Large intestine (tissue), 3 donors: ENCODE data around the gene SAE1. TPM values are rescaled to one million over a fixed set of nuclear protein-coding genes. Genes with fewer than 3 reads are reported as not detected.

Source experiments
- DNase-seq, 2 donors: peaks; one replicate each; pipeline versions ENCODE4 v3.0.0 to v3.0.0-alpha.2; 2013
- H3K27ac ChIP-seq: one replicate; pipeline ENCODE4 v1.5.1; 2013; ENCODE audit warnings: low read length
- H3K27me3 ChIP-seq: 2 replicates; pipeline ENCODE4 v1.6.1; 2013; ENCODE audit warnings: low read length; ENCODE audit not compliant: control insufficient read depth, insufficient read depth
- H3K36me3 ChIP-seq: 2 replicates; pipeline ENCODE4 v1.6.1; 2013; ENCODE audit warnings: low read length; ENCODE audit not compliant: control insufficient read depth, insufficient read depth
- H3K4me1 ChIP-seq: one replicate; pipeline ENCODE4 v1.6.1; 2013; ENCODE audit warnings: low read length; ENCODE audit not compliant: control insufficient read depth, insufficient read depth
- H3K4me3 ChIP-seq: one replicate; pipeline ENCODE4 v1.5.1; 2013; ENCODE audit warnings: low read length
- H3K9me3 ChIP-seq: one replicate; pipeline ENCODE4 v1.6.1; 2013; ENCODE audit warnings: mild to moderate bottlenecking, low read depth, low read length, moderate library complexity; ENCODE audit not compliant: control insufficient read depth
- WGBS: methylation state at CpG from one replicate; pipeline ENCODE4 v1.1.5; 2013; ENCODE audit warnings: low lambda C conversion rate; ENCODE audit not compliant: insufficient coverage; 5-methylcytosine and 5-hydroxymethylcytosine counted together
- polyA plus RNA-seq: library from polyadenylated mRNA; unstranded; fragments of 120-200 nt; gene quantifications from one replicate; pipeline ENCODE4 v1.2.1, GENCODE V29; 2013

Gene SAE1
- polyA plus RNA-seq, 1 donor = 61.0 TPM

DNA sequence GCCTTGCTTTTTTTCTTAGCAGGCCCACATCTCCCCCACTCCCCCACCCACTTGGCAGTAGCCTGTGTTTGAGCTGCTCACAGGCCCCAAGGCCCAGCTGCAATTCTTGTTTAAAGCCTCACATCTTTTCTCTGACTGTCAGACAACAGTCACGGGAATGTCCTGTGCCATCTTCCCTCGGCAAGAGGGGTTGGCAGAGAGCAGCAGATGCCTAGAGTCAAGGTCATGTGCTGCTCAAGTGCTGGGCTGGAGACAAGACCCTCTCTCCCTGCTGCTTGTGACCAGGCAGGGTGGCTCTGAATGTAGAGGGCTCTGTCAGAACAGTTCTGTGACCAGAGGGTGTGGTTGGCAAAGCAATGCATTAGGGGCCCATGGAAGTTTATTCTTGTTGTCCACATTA lies 53.0 kb downstream of the SAE1 start:
- H3K36me3 ChIP-seq = peaks cover 24% of the 10 kb centered on the region
- no peaks in the 10 kb centered on the region for H3K27me3 ChIP-seq
- DNase-seq = no peak
- H3K9me3 ChIP-seq = no peaks in the 10 kb centered on the region
- no CpG with 5 or more reads among the region's 2 CpGs for WGBS
- peaks cover 12% of the 10 kb centered on the region for H3K4me1 ChIP-seq
- H3K4me3 ChIP-seq = no peak overlapping the region
- no peak overlapping the region for H3K27ac ChIP-seq

DNA sequence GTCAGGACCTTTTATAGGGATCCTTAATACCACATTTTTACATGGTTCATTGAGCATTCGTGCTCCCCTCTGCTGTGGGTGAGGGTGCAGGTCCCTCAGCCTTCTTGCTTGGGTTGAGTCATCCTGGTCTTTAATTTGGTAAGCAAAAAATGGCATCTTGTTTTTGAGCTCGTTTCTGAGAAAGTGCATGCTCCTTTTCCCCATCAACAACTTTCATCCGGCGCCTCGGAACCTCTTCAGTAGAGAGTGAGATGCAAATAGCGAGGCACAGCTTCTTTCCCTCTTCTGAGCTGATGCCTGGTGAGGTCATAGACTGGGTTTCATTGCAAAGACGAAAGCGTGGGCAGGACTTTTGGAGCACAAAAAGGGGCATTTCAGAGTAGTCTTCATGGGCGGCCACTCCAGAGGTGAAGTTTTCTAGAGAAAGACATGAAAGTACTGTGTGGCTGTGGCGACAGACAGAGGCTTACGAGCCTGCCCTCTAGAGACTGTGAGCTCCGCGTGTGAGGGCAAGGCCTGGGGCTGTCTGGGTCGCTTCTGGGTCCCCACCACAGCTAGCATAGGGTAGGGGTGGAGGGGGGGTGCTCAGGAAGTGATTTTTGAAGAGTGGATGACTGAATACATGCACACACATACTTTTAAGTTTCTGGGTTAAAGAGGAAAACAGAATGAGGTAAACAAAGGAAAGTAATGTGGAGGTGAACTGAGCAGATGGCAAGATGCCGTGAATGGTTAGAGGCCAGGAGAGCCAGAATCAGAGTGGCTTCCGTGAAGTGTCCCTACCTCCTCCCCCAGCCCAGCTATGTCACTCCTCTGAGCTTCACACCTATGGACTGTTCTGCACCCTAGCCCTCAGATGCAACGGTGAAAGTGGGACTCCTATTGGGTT lies 56.1 kb downstream of the SAE1 start:
- Histone ChIP-seq H3K27me3 (no peaks in the 10 kb centered on the region), H3K27ac (no peak overlapping the region), H3K4me1 (peaks cover 32% of the 10 kb centered on the region), H3K9me3 (no peaks in the 10 kb centered on the region), H3K4me3 (no peak overlapping the region), H3K36me3 (peaks cover 18% of the 10 kb centered on the region)
- no peak for DNase-seq
- 88% methylated on average over 3 of the region's 17 CpGs for WGBS

GRCh38 chr19:47187335-47187655 lies 56.7 kb downstream of the SAE1 start:
- H3K4me1 ChIP-seq = peaks cover 32% of the 10 kb centered on the region
- no peaks in the 10 kb centered on the region for H3K9me3 ChIP-seq
- no peak overlapping the region for H3K27ac ChIP-seq
- no peak for DNase-seq
- H3K36me3 ChIP-seq = peaks cover 18% of the 10 kb centered on the region
- WGBS = no CpG with 5 or more reads among the region's 2 CpGs
- no peak overlapping the region for H3K4me3 ChIP-seq
- H3K27me3 ChIP-seq = no peaks in the 10 kb centered on the region

DNA sequence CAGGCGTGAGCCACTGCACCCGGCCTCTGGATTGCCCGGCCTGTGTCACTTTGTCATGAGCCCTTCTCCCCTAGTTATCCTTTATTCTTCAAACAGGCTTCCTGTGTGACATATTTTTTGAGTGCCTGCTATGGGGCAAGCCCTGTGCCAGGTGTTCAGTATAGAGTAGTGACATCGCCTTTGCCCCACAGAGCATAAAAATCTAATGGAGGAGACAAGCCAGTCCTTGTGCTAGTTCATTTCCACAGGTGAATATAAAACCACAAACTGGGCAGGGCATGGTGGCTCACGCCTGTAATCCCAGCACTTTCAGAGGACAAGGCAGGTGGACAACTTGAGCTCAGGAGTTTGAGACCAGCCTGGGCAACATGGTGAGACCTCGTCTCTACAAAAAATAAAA lies 57.2 kb downstream of the SAE1 start:
- no peaks in the 10 kb centered on the region for H3K27me3 ChIP-seq
- H3K9me3 ChIP-seq = no peaks in the 10 kb centered on the region
- H3K4me1 ChIP-seq = peaks cover 32% of the 10 kb centered on the region
- H3K27ac ChIP-seq = peak overlapping the region; percentile 64
- WGBS = no CpG with 5 or more reads among the region's 6 CpGs
- peaks cover 14% of the 10 kb centered on the region for H3K36me3 ChIP-seq
- DNase-seq = peak; percentile 30 to 53
- no peak overlapping the region for H3K4me3 ChIP-seq

DNA sequence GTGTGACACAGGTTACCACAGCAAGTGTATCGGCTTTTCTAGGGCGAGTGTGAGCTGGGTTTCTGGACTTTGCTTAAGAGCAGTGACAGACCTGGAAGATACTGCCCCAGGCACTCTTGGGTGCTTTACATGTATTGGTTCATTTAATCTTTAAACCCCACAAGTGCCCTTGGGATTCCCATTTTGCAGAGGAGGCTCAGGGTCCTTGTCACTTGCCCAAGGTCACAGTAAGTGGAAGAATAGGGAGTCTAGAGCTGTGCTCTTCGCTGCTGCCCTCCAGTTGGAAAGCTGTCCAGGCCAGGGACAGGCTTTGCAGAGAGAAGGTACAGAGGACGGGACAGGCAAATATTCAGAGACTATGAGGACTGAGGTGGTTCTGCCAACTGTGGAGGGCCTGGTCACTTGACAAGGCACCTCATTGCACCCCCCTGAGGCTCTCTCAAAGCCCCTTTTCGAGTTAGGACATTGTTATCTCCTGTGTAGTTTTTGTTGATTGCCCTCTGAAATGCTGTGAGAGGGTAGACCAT lies 57.9 kb downstream of the SAE1 start:
- peaks cover 9% of the 10 kb centered on the region for H3K36me3 ChIP-seq
- no peaks in the 10 kb centered on the region for H3K9me3 ChIP-seq
- no peaks in the 10 kb centered on the region for H3K27me3 ChIP-seq
- WGBS = no CpG with 5 or more reads among the region's 5 CpGs
- peak; percentile 24 to 64 for DNase-seq
- peak overlapping the region; percentile 64 for H3K27ac ChIP-seq
- no peak overlapping the region for H3K4me3 ChIP-seq
- H3K4me1 ChIP-seq = peaks cover 32% of the 10 kb centered on the region

GRCh38 chr19:47190167-47190727 lies 59.6 kb downstream of the SAE1 start:
- Histone ChIP-seq H3K36me3 (peaks cover 10% of the 10 kb centered on the region), H3K27me3 (no peaks in the 10 kb centered on the region), H3K9me3 (no peaks in the 10 kb centered on the region), H3K4me3 (no peak overlapping the region), H3K27ac (peak overlapping the region; percentile 64), H3K4me1 (peaks cover 32% of the 10 kb centered on the region)
- peak; percentile 44 to 58 for DNase-seq
- no CpG with 5 or more reads among the region's 12 CpGs for WGBS

- WGBS = no CpG with 5 or more reads among the region's 1 CpG
Observed at GRCh38 chr19:47195434-47195833, 64.8 kb downstream of the SAE1 start.

DNA sequence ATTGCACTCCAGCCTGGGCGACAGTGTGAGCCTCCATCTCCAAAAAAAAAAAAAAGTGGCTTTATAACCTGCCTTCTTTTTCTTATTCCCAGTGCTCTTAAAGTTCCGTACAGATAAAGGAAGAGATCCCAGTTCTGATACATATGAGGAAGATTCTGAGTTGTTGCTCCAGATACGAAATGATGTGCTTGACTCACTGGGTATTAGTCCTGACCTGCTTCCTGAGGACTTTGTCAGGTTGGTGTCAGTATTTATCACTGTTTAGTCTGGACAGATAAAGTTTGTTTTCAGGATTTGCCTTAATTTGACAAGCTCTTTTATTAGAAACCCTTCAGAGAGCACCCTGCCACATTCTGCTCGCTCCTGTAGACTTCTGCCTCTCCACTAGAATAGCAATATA lies 66.5 kb downstream of the SAE1 start:
- DNase-seq = no peak
- no peak overlapping the region for H3K27ac ChIP-seq

More at GRCh38 chr19:47195434-47195833, 64.8 kb downstream of the SAE1 start:
- no peak overlapping the region for H3K27ac ChIP-seq
- H3K4me1 ChIP-seq = peaks cover 3% of the 10 kb centered on the region
- H3K9me3 ChIP-seq = no peaks in the 10 kb centered on the region
- H3K27me3 ChIP-seq = no peaks in the 10 kb centered on the region
- H3K36me3 ChIP-seq = peaks cover 33% of the 10 kb centered on the region
- no peak for DNase-seq
- H3K4me3 ChIP-seq = no peak overlapping the region

GRCh38 chr19:47200530-47200929 lies 69.9 kb downstream of the SAE1 start:
- no peaks in the 10 kb centered on the region for H3K9me3 ChIP-seq
- no peak overlapping the region for H3K4me3 ChIP-seq
- no peak overlapping the region for H3K27ac ChIP-seq
- no peak for DNase-seq
- no peaks in the 10 kb centered on the region for H3K27me3 ChIP-seq
- H3K4me1 ChIP-seq = peaks cover 9% of the 10 kb centered on the region
- peaks cover 45% of the 10 kb centered on the region for H3K36me3 ChIP-seq
- WGBS = 43% methylated on average over 2 of the region's 3 CpGs

More for the DNA sequence above, 66.5 kb downstream of the SAE1 start:
- no peaks in the 10 kb centered on the region for H3K9me3 ChIP-seq
- no peaks in the 10 kb centered on the region for H3K4me1 ChIP-seq
- peaks cover 32% of the 10 kb centered on the region for H3K36me3 ChIP-seq
- no peaks in the 10 kb centered on the region for H3K27me3 ChIP-seq
- H3K4me3 ChIP-seq = no peak overlapping the region
- 100% methylated on average over 1 of the region's 4 CpGs for WGBS

- peak overlapping the region; percentile 51 for H3K27ac ChIP-seq
- DNase-seq = peak in 1 of 2 donors; percentile 60
- no peak overlapping the region for H3K4me3 ChIP-seq
- no peaks in the 10 kb centered on the region for H3K9me3 ChIP-seq
- no peaks in the 10 kb centered on the region for H3K27me3 ChIP-seq
- H3K4me1 ChIP-seq = peaks cover 9% of the 10 kb centered on the region
- WGBS = 20% methylated on average over 1 of the region's 3 CpGs
- H3K36me3 ChIP-seq = peaks cover 59% of the 10 kb centered on the region
Observed at GRCh38 chr19:47203254-47203653, 72.6 kb downstream of the SAE1 start.
